Activated T-cell treated with anti-CD3 and anti-CD28 coated beads for 48 hours (primary cell): Measurements from ENCODE around the gene CAMTA1.
"Not testable (repeated sequence)": the region's sequence is repeated elsewhere in the genome, so short reads cannot be mapped to it uniquely, and the experiment has no call there.

ENCODE experiments used
- DNase-seq: peaks from one replicate; pipeline ENCODE4 v3.0.0-alpha.2; 2020; ENCODE audit warnings: low read depth

The CAMTA1 gene

DNA sequence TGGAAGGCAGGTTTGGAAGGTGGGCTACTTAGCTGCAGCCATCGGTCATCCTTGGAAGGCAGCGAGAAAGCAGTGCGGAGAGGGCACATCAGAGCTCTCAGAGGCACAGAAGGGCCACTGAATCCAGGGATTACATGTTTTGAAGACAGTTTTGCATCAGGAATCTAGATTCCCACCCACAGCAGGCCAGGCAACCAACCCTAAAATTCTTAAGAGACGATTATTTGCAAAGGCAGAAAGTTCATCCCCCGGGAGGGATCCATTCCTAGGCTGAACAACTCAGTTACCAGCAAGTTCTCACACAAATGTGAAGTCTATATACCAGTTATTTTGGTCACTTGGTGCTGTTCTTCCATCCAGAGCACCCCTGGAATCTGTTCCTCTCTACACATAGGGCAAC is 528.6 kb downstream of the CAMTA1 start:
- no peak for DNase-seq

GRCh38 chr1:7315316-7315715 is 530.1 kb downstream of the CAMTA1 start:
- DNase-seq = no peak

DNA sequence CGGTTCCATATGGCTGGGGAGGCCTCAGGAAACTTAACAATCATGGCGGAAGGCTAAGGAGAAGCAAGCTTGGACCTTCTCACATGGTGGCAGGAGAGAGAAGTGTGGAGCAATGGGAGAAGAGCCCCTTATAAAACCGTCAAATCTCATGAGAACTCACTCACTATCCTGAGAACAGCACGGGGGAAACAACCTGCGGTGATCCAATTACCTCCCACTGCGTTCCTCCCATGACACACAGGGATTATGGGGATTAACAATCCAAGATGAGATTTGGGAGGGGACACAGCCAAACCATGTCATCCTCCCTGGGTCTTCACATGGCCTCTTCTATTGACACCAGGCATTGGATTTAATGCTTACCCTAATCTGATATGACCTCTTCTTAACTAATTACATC is 530.7 kb downstream of the CAMTA1 start:
- no peak for DNase-seq

GRCh38 chr1:7317888-7318287 is 532.6 kb downstream of the CAMTA1 start:
- no peak for DNase-seq

DNA sequence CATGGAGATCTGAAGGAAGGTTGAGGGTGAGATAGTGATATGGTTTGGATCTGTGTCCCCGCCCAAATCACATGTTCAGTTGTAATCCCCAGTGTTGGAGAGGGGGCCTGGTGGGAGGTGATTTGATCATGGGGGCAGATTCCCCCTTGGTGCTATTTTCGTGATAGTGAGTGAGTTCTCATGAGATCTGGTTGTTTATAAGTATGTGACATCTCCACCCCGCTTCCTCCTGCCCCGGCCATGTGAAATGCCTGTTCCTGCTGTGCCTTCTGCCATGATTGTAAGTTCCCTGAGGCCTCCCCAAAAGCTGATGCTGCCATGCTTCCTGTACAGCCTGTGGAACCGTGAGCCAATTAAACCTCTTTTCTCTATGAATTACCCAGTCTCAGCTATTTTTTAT is 533.9 kb downstream of the CAMTA1 start:
- DNase-seq = no peak

DNA sequence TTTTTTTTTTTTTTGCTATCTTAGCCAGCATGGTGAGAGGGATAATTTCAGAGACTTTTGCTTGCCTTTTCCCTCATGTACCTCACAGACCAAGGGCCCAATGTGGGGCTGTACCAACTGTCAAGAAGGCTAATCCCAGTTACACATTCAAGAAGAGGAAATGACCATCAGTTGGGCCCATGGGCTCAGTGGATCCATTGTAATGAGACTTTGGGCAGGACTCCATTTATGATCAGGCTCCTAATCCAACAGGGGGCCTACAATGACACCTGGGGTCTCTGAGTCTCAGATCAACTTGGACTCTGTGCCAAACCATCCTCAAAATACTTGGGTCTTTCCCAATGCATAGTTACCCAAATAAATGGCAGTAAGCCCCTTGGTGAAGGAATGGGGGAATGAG is 535.4 kb downstream of the CAMTA1 start:
- no peak for DNase-seq

DNA sequence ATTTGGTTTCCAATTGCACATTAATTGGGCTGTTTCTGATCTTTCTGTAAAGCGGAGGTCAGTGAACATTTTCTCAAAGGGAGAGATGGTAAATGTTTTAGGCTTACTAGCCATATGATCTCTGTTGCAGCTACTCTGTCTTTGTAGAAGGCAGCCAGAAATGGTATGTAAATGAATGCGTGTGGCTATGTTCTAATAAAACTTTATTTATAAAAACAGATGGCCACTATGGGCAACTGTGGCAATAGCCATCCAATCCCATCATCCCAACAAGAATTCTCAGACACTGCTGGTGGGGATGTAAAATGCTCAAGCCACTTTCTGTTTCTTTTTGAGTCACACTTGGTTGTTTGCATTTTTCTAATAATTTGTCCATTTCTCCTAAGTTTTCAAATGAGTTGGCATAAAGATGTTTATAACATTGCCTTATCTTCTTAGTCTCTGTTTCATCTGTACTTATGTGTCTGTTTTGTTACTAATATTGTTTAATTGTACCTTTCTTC is 537.1 kb downstream of the CAMTA1 start:
- no peak for DNase-seq

GRCh38 chr1:7322912-7323311 is 537.7 kb downstream of the CAMTA1 start:
- DNase-seq = no peak

- no peak for DNase-seq
Observed at GRCh38 chr1:7325254-7325653, 540.0 kb downstream of the CAMTA1 start.

DNA sequence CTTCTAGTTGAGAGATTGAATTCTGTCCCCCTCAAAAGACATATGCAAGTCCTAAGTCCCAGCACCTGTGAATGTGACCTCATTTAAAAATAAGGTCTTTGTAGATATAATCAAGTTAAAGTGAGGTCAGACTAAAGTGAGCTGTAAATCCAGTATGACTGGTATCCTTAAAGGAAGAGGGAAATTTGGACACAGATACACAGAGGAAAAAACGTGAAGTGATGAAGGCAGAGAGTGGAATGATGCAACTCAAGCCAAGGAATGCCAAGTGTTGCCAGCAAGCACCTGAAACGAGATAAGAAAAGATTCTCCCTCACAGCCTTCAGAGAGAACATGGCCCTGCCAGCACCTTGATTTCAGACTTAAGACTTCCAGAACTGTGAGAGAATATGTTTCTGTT is 541.1 kb downstream of the CAMTA1 start:
- no peak for DNase-seq

GRCh38 chr1:7327849-7328248 is 542.6 kb downstream of the CAMTA1 start:
- DNase-seq = no peak

- no peak for DNase-seq
Observed at GRCh38 chr1:7329868-7330615, 544.8 kb downstream of the CAMTA1 start.

DNA sequence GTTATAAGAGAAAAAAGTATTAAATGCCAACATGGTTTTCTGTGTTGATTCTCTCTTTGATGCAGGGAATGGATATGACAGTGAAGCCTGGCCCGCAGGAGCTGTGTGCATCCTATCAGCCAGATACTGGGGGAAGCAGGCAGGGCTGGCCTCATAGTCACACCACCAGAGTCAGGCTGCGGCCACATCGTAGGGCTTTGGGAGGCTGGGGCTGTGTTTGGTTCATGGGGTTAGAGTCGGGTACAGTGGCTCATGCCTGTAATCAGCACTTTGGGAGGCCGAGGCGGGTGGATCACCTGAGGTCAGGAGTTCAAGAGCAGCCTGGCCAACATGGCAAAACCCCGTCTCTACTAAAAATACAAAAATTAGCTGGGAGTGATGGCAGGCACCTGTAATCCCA is 545.5 kb downstream of the CAMTA1 start:
- DNase-seq = not testable (repeated sequence)

DNA sequence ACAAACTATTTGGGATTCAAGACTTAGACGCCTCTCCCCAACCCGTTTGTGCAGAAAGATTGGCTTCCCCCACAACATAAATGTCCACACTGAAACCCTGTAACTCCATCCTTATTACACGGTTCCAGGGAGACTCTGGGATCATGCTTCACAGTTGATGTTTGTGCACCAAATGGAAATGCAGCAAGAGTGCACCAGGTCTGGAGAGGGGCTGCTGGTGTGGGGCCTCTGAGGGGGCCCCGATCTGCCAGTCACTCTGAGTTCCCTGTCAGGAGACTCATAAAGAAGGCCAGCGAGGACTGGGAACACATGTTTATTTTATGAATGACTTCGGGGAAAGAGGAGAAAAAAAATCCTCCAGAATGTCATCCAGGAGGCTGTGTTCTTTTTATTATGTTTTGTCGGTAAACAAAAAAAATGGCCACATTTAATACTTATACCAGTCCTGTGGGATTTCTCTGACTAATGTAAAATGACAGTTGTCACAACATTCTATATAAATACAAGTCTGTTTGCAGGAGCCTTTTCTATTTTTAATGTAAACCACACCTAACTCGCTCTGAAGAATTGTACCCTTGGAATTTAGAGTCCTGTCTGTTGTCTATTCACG is 546.8 kb downstream of the CAMTA1 start:
- no peak for DNase-seq

DNA sequence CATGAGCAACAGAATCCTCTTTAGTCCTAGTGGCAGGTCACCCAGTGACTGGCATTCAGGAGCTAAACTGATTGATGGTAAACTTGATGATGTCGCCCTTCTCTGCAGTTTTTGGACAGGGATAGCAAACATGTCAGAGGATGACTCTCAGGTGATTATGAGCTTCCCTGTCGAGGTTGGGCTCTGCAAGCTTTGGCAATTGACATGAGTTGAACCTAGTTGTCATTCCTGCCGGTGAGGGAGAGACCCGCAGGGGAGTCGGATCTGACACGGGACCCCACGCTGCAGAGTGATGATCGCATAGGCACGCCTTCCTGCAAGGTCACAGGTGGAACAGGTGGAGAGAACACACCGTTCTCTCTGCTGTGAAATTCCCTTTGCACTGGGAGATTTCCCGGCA is 547.8 kb downstream of the CAMTA1 start:
- DNase-seq = no peak

DNA sequence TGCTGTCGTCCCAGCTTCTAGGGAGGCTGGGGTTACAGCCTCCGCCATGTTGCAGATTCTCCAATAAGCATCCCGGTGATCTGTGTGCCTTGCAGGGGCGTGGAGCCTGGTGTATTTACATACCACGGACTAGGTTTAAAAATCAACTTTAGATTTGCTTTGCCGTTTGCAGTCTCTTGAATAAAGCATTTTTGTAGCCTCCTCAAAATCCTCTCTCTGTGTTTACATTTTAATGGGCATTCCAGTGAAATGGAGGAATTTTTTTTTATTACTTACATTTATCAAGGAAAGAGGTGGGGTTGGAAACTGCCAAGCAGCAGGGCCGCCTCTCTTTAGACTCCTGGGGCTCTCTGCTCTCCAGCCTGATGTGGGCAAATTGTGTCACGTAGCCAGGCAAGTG is 548.4 kb downstream of the CAMTA1 start:
- no peak for DNase-seq

DNA sequence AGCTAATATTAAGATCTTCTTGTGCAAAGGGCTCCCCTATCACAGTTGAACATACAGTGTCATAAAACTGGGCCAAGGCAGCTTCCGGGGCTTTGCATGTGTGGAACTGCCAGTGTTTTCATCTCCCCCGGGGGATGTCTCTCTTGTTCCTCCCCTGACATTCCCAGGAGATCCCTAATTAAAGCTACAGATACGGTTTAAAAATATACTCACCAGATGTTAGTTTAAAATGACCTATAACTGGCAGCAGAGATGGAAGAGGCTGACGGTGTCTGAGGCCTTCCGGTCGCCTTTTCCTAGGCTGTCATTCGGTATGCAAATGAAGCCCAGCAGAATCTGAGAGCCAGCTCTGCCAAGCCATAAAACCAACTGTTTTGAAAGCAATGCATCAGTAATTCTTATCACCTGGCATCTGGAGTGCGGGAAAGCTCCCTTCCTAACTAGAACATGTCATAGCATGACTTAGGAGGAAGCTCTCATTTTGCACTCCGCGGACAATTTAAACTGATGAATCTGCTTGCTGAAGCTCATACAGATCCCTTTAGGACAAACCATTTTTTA is 549.3 kb downstream of the CAMTA1 start:
- no peak for DNase-seq

- DNase-seq = no peak
Observed at GRCh38 chr1:7335224-7335879, 550.1 kb downstream of the CAMTA1 start.

GRCh38 chr1:7338439-7338838 is 553.2 kb downstream of the CAMTA1 start:
- DNase-seq = no peak

- DNase-seq = no peak
Observed at GRCh38 chr1:7339014-7339413, 553.8 kb downstream of the CAMTA1 start.

DNA sequence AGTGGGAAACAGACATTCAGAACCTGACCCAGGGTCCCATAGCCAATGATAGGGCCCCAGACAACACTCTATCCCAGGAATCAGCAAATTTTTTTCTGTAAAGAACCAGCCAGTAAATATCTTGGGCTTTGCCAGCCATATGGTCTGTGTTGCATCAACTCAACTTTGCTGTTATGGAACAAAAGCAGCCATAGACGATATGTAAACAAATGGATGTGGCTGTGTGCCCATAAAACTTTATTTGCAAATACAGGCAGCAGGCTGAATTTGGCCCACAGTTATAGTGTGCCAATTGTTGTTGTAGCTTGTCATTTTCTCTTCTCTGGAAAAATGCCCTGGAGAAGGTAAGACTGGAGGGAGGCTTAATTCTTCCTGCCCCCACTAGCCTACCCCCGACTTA is 554.7 kb downstream of the CAMTA1 start:
- DNase-seq = no peak

- no peak for DNase-seq
Observed at GRCh38 chr1:7341145-7341905, 556.1 kb downstream of the CAMTA1 start.
